ENCODE measurements around the gene NCKAP5.

DNA sequence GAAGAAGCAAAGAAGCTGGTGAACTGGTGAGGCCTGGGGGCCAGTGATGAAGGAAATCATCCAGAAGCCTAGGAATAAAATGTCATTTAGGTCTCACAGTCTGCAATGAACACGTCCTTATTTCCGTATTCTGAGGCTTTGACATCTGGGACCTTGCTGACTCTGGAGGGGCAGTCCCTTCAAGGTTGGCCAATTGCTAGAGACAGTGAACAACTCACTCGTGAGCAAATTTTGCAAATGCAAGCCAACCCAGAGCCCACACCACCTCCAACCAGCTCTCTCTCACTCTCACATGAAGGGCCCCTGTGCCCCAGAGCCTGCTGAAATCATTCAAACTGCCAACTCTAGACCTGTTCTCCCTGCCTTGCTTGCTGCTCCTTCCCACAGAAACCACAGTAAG is 619.2 kb downstream of the NCKAP5 start:
- no peak for TF ChIP-seq CTCF (IDR thresholded peaks at IDR 0.05; ENCODE audit: low read depth, low read length, missing input control)
- no peak for TF ChIP-seq TAF1 (conservative IDR thresholded peaks at IDR 0.05)
- TF ChIP-seq REST (IDR thresholded peaks at IDR 0.05), result no peak
- no peak for TF ChIP-seq MAX (IDR thresholded peaks at IDR 0.05)
- no peak for TF ChIP-seq EGR1 (IDR thresholded peaks at IDR 0.05; ENCODE audit: low read depth in 2 of 2)
- no peak for TF ChIP-seq SP1 (IDR thresholded peaks at IDR 0.05)
- no peak for TF ChIP-seq GABPA (IDR thresholded peaks at IDR 0.05 in 1 of 2, conservative IDR thresholded peaks at IDR 0.05 in 1 of 2)
- TF ChIP-seq NR2F2 (IDR thresholded peaks at IDR 0.05), result no peak
- TF ChIP-seq, protein P1, sequence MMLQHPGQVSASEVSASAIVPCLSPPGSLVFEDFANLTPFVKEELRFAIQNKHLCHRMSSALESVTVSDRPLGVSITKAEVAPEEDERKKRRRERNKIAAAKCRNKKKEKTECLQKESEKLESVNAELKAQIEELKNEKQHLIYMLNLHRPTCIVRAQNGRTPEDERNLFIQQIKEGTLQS (IDR thresholded peaks at IDR 0.05), result no peak
- no peak for TF ChIP-seq HNF4A (conservative IDR thresholded peaks at IDR 0.05)
- TF ChIP-seq RAD21 (IDR thresholded peaks at IDR 0.05), result no peak
- TF ChIP-seq JUND (IDR thresholded peaks at IDR 0.05), result no peak
- TF ChIP-seq RXRA (IDR thresholded peaks at IDR 0.05), result no peak
